K562 (cell line): ENCODE measurements around the gene PIK3CD. TPM values are rescaled to one million over a fixed set of nuclear protein-coding genes. Genes with fewer than 3 reads are reported as not detected.

ENCODE experiments used
- ATAC-seq: fragments of 200-7000 bp; cut with Tn5 transposase; 3 replicates; pipeline ENCODE4 v1.9.1; 2020; ENCODE audit warnings: moderate library complexity
- BruUV-seq: library from RNA; stranded (reverse); fragments of 400-500 nt; replicated peaks from 2 replicates; lab custom pipeline; 2021; lab: Mats Ljungman, UMichigan
- CTCF ChIA-PET: fragments of 300-600 bp; formaldehyde crosslinking; extraction: SDS; loops from one replicate; lab custom pipeline; 2021; ENCODE audit warnings: low intra/inter-chr PET ratio; lab: Yijun Ruan, JAX
- POLR2A ChIA-PET: fragments of 300-600, 350-650 bp; sonication (Branson Sonifier 250); formaldehyde crosslinking; extraction: SDS; loops from one replicate; lab custom pipeline; 2021; ENCODE audit warnings: antibody characterized with exemption, inconsistent platforms; lab: Yijun Ruan, JAX
- DNase-seq, 4 experiments: peaks; one replicate each; pipeline versions ENCODE4 v3.0.0 to v3.0.0-alpha.2; 2011 to 2018; ENCODE audit warnings: low spot score in 3 of 4, mixed read lengths in 3 of 4; ENCODE audit errors: extremely low read depth in 1 of 4
- FAIRE-seq: peaks from 2 replicates; lab custom pipeline; 2011; peaks lifted over from hg19 to GRCh38; lab: Jason Lieb, UNC
- H2AFZ ChIP-seq: 2 replicates; pipeline ENCODE4 v1.6.0; 2011; ENCODE audit warnings: low read depth, low read length, control low read depth, inconsistent platforms
- H3K27ac ChIP-seq: fragments of 200-600 bp; 3 replicates; pipeline ENCODE4 v1.8.0; 2011; ENCODE audit warnings: low read depth, mild to moderate bottlenecking, control low read depth, inconsistent platforms, low read length, moderate library complexity, mixed read lengths; ENCODE audit errors: extremely low read depth
- H3K27me3 ChIP-seq, 2 experiments: fragments of 300-600 bp in 1 of 2; 2 replicates in 1 of 2; 3 replicates in 1 of 2; pipeline versions ENCODE4 v1.6.0 to v1.8.0; 2011; ENCODE audit warnings: inconsistent platforms in 2 of 2, low read length in 2 of 2, mild to moderate bottlenecking in 1 of 2, mixed read lengths in 1 of 2, moderate library complexity in 1 of 2; ENCODE audit not compliant: control insufficient read depth in 2 of 2, insufficient read depth in 2 of 2
- H3K36me3 ChIP-seq: fragments of 300-600 bp; 3 replicates; pipeline ENCODE4 v1.8.0; 2011; ENCODE audit warnings: mild to moderate bottlenecking, low read length, inconsistent platforms; ENCODE audit not compliant: control insufficient read depth, insufficient read depth
- H3K4me1 ChIP-seq, 2 experiments: fragments of 200-600 bp in 1 of 2; replicated peaks in 1 of 2; 2 replicates in 1 of 2; 3 replicates in 1 of 2; pipeline versions ENCODE4 v1.5.1 to v1.8.0; 2011; ENCODE audit warnings: inconsistent platforms in 2 of 2, low read length in 2 of 2, mild to moderate bottlenecking in 1 of 2, mixed read lengths in 1 of 2, moderate library complexity in 1 of 2; ENCODE audit not compliant: control insufficient read depth in 2 of 2, insufficient read depth in 2 of 2
- H3K4me2 ChIP-seq: 2 replicates; pipeline ENCODE4 v1.6.1; 2011; ENCODE audit warnings: low read length, control low read depth, inconsistent platforms, mixed read lengths; ENCODE audit not compliant: insufficient read depth
- H3K4me3 ChIP-seq: fragments of 200-600 bp; sonication (generic), shearing (Covaris generic); 2 replicates; pipeline ENCODE4 v1.5.1; 2016; ENCODE audit warnings: control low read depth, inconsistent platforms
- H3K79me2 ChIP-seq: fragments of 200-600 bp; 3 replicates; pipeline ENCODE4 v1.8.0; 2011; ENCODE audit warnings: low read length, inconsistent platforms; ENCODE audit not compliant: control insufficient read depth, insufficient read depth
- H3K9ac ChIP-seq, 2 experiments: 2 replicates each; pipeline versions ENCODE4 v1.6.0 to v1.6.1; 2011; ENCODE audit warnings: low read depth in 2 of 2, low read length in 2 of 2, control low read depth in 1 of 2, inconsistent platforms in 1 of 2, mild to moderate bottlenecking in 1 of 2, mixed read lengths in 1 of 2; ENCODE audit not compliant: insufficient read depth in 1 of 2
- H3K9me1 ChIP-seq: one replicate; pipeline ENCODE4 v1.6.0; 2011; ENCODE audit warnings: inconsistent platforms, mild to moderate bottlenecking, low read length, moderate library complexity; ENCODE audit not compliant: control insufficient read depth, insufficient read depth
- H3K9me3 ChIP-seq: replicated peaks from 2 replicates; pipeline ENCODE4 v1.5.1; 2011; ENCODE audit warnings: low read depth, low read length, inconsistent platforms; ENCODE audit not compliant: control insufficient read depth, insufficient read depth
- H4K20me1 ChIP-seq: replicated peaks from 2 replicates; pipeline ENCODE4 v1.6.1; 2011; ENCODE audit warnings: low read length, inconsistent platforms, mixed read lengths; ENCODE audit not compliant: control insufficient read depth, insufficient read depth
- ARID3A ChIP-seq: IDR thresholded peaks from 2 replicates; pipeline ENCODE4 v1.6.1; 2012; ENCODE audit warnings: low read depth, low read length, improper control_type of control experiment, borderline replicate concordance
- CBFA2T2 ChIP-seq: fragments of 450-650 bp; conservative IDR thresholded peaks from 2 replicates; pipeline ENCODE4 v1.6.1; 2017; ENCODE audit warnings: mild to moderate bottlenecking
- CEBPB ChIP-seq: fragments of 450-650 bp; IDR thresholded peaks from 2 replicates; pipeline ENCODE4 v1.6.1; 2016; ENCODE audit warnings: missing genetic modification characterization, missing compliant biosample characterization
- E2F3 ChIP-seq: fragments of 250-450 bp; sonication (Bioruptor Pico); IDR thresholded peaks from 2 replicates; pipeline ENCODE4 v1.4.0; 2020; ENCODE audit warnings: mild to moderate bottlenecking
- MAFG ChIP-seq: fragments of 450-650 bp; conservative IDR thresholded peaks from 2 replicates; pipeline ENCODE4 v1.6.1; 2016; ENCODE audit warnings: missing genetic modification characterization, missing compliant biosample characterization
- RB1 ChIP-seq: fragments of 450-650 bp; IDR thresholded peaks from 2 replicates; pipeline ENCODE4 v1.6.1; 2017; ENCODE audit warnings: low read depth, mild to moderate bottlenecking
- RHOXF2B ChIP-seq: fragments of 250-450 bp; sonication (Bioruptor Pico); conservative IDR thresholded peaks from 2 replicates; pipeline ENCODE4 v1.5.1; 2021
- SMARCE1 ChIP-seq: fragments of 450-650 bp; IDR thresholded peaks from 2 replicates; pipeline ENCODE4 v1.7.1; 2016; ENCODE audit warnings: mild to moderate bottlenecking
- TGIF2 ChIP-seq: sonication (generic); formaldehyde crosslinking; IDR thresholded peaks from 2 replicates; pipeline ENCODE4 v1.8.1; 2022; ENCODE audit warnings: mild to moderate bottlenecking, missing genetic modification reagents, moderate library complexity
- ZNF121 ChIP-seq: sonication (generic); formaldehyde crosslinking; conservative IDR thresholded peaks from 2 replicates; pipeline ENCODE4 v1.8.0; 2022; ENCODE audit warnings: missing genetic modification reagents
- ZNF551 ChIP-seq: fragments of 250-450 bp; sonication (Bioruptor Pico); IDR thresholded peaks from 2 replicates; pipeline ENCODE4 v1.5.0; 2021; ENCODE audit warnings: mild to moderate bottlenecking, moderate library complexity
- WGBS: fragments of 100-300 bp; shearing (Covaris generic); methylation state at CpG from one replicate; pipeline ENCODE4 v1.1.6; 2016; ENCODE audit warnings: low coverage, mixed read lengths; ENCODE audit not compliant: insufficient coverage; ENCODE audit errors: missing lambda C conversion rate; 5-methylcytosine and 5-hydroxymethylcytosine counted together
- in situ Hi-C: fragments of 300-500 bp; cut with MboI; formaldehyde crosslinking; loops from 4 replicates; pipeline ENCODE4 v1.15.0; 2018; ENCODE audit warnings: inconsistent platforms, mixed read lengths
- intact Hi-C: fragments of 100-400 bp; cut with micrococcal nuclease; formaldehyde crosslinking; loops from 2 replicates; pipeline ENCODE4 v1.14.2; 2022
- polyA plus RNA-seq, 8 experiments: library from polyadenylated mRNA; depleted of rRNA in 4 of 8; stranded (reverse) in 5 of 8; unstranded in 3 of 8; fragments of >200 nt; fragmentation: Nextera tagmentation in 2 of 8; fragmentation: Illumina TruSeq in 1 of 8; extraction: Ambion mirVana in 2 of 8; extraction: Trizol in 1 of 8; gene quantifications; 2 replicates each; pipeline versions ENCODE4 v1.2.1 to v1.2.3, GENCODE V29; 2011 to 2014; ENCODE audit warnings: inconsistent platforms in 1 of 8, missing spikeins in 1 of 8
- total RNA-seq, 7 experiments: library from RNA; depleted of rRNA in 6 of 7; stranded (reverse); fragments of >200 nt in 6 of 7; fragmentation: Illumina TruSeq in 2 of 7; extraction: Trizol in 2 of 7; gene quantifications; 2 replicates each; pipeline versions ENCODE4 v1.2.1 to v1.2.3, GENCODE V29; 2011 to 2021; ENCODE audit warnings: low replicate concordance in 1 of 7
- TF ChIP-seq, protein P1 (sequence below): fragments of 450-650 bp; formaldehyde crosslinking; IDR thresholded peaks from 2 replicates; pipeline ENCODE4 v1.4.0; 2020; ENCODE audit warnings: mild to moderate bottlenecking, moderate library complexity

The PIK3CD gene
- total and polyA plus RNA-seq, 9 of the 15 experiments (the other 6 are each of a cell fraction or from before 2014, with no cell fraction given): 1.8 to 20.8 (median 7.2) TPM

DNA sequence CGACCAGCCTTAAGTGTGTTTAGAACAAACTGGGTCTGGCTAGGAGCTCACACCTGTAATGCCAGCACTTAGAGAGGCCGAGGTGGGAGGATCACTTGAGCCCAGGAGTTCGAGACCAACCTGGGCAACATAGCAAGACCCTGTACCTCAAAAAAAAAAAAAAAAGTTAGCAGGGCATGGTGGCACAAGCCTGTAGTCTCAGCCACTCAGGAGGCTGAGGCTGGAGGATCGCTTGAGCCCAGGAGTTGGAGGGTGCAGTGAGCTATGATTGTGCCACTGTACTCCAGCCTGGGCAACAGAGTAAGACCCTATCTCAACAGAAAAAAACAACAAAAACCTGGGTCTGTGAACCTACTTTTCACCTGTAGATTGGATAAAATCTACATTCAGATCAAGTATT lies 54.6 kb downstream of the PIK3CD start:
- WGBS: 57% methylated on average over 4 of the region's 4 CpGs
- Histone ChIP-seq H2AFZ (no peak overlapping the region), H3K9ac (no peak overlapping the region), H3K36me3 (no peaks in the 10 kb centered on the region), H3K79me2 (no peaks in the 10 kb centered on the region), H3K9me1 (no peaks in the 10 kb centered on the region), H3K4me3 (no peak overlapping the region), H3K27ac (no peak overlapping the region), H3K27me3 (no peaks in the 10 kb centered on the region), H4K20me1 (no peaks in the 10 kb centered on the region), H3K4me1 (peaks cover 3% of the 10 kb centered on the region in 2 experiments; a peak in 3 of 5 replicates), H3K9me3 (no peaks in the 10 kb centered on the region), H3K4me2 (no peak overlapping the region)
- intact Hi-C loops (no loop called here), in situ Hi-C loops (no loop called here)
- TF ChIP-seq ZNF121 (peak; percentile 90), ARID3A (no peak), RB1 (no peak)
- ATAC-seq: no peak
- no peak for DNase-seq
- no peak for FAIRE-seq
- BruUV-seq: no TSS peak
- POLR2A ChIA-PET: interaction anchor here (0.6 to 0.7 kb wide), 3 partner anchors 9 to 682 kb away, joined by 3 read pairs; no protein-coding TSS in a partner anchor
- CTCF ChIA-PET: no interaction called here

GRCh38 chr1:9710037-9710436 lies 58.5 kb downstream of the PIK3CD start:
- H3K4me2 ChIP-seq: no peak overlapping the region
- ATAC-seq (no peak), DNase-seq (no peak), FAIRE-seq (no peak)
- BruUV-seq: no TSS peak
- ChIA-PET POLR2A (interaction anchor here (0.7 to 1.4 kb wide), 2 partner anchors 9 to 16 kb away, joined by 3 to 4 read pairs; no protein-coding TSS in a partner anchor), CTCF (no interaction called here)
- H3K27ac ChIP-seq: no peak overlapping the region
- H3K79me2 ChIP-seq: no peaks in the 10 kb centered on the region
- intact Hi-C loops: no loop called here
- H3K36me3 ChIP-seq: no peaks in the 10 kb centered on the region
- H3K9me1 ChIP-seq: no peaks in the 10 kb centered on the region
- no peaks in the 10 kb centered on the region for H3K27me3 ChIP-seq
- H3K9ac ChIP-seq: peak overlapping the region in 1 of 2 experiments; percentile 79; a peak in 1 of 4 replicates
- no peaks in the 10 kb centered on the region for H3K9me3 ChIP-seq
- in situ Hi-C loops: no loop called here
- 73% methylated on average over 8 of the region's 8 CpGs for WGBS
- no peak overlapping the region for H3K4me3 ChIP-seq
- H3K4me1 ChIP-seq: peaks cover 21 to 25% of the 10 kb centered on the region in 2 experiments
- no peaks in the 10 kb centered on the region for H4K20me1 ChIP-seq
- no peak overlapping the region for H2AFZ ChIP-seq
- TF ChIP-seq MAFG (tag) (no peak), E2F3 (CRISPR knock-in tag) (no peak), RHOXF2B (CRISPR knock-in tag) (no peak), ZNF551 (CRISPR knock-in tag) (no peak), CBFA2T2 (no peak), CEBPB (no peak), SMARCE1 (no peak), TGIF2 (CRISPR knock-in tag) (no peak)
- TF ChIP-seq, protein P1, sequence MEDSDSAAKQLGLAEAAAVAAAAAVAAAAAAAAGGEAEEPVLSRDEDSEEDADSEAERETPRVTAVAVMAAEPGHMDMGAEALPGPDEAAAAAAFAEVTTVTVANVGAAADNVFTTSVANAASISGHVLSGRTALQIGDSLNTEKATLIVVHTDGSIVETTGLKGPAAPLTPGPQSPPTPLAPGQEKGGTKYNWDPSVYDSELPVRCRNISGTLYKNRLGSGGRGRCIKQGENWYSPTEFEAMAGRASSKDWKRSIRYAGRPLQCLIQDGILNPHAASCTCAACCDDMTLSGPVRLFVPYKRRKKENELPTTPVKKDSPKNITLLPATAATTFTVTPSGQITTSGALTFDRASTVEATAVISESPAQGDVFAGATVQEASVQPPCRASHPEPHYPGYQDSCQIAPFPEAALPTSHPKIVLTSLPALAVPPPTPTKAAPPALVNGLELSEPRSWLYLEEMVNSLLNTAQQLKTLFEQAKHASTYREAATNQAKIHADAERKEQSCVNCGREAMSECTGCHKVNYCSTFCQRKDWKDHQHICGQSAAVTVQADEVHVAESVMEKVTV (CRISPR knock-in tag): no peak
